H1 (cell line): Measurements from ENCODE around the gene IDH3A. TPM values are rescaled to one million over a fixed set of nuclear protein-coding genes. Genes with fewer than 3 reads are reported as not detected.

Experiments
- CTCF ChIA-PET: fragments of 300-600 bp; sonication (Branson Sonifier 250); formaldehyde crosslinking; loops from one replicate; lab custom pipeline; 2021; ENCODE audit not compliant: partially characterized antibody; lab: Charles Lee
- POLR2A ChIA-PET: fragments of 300-600 bp; sonication (Branson Sonifier 250); formaldehyde crosslinking; loops from one replicate; lab custom pipeline; 2021; ENCODE audit warnings: inconsistent platforms; ENCODE audit not compliant: partially characterized antibody; lab: Charles Lee
- DNase-seq, 2 experiments: peaks; one replicate each; pipeline versions ENCODE4 v3.0.0 to v3.0.0-alpha.2; 2010 to 2022; ENCODE audit warnings: low spot score in 2 of 2, low read depth in 1 of 2, mixed read lengths in 1 of 2
- FAIRE-seq: peaks from 2 replicates; lab custom pipeline; 2011; peaks lifted over from hg19 to GRCh38; lab: Jason Lieb, UNC
- H2AFZ ChIP-seq: 2 replicates; pipeline ENCODE4 v1.8.1; 2012; ENCODE audit warnings: low read length, inconsistent platforms
- H2AK5ac ChIP-seq: 2 replicates; pipeline ENCODE4 v1.6.1; 2013; ENCODE audit warnings: low read depth, low read length
- H2BK120ac ChIP-seq: replicated peaks from 2 replicates; pipeline ENCODE3; 2013; ENCODE audit warnings: low read depth, low read length, inconsistent platforms
- H2BK12ac ChIP-seq: 2 replicates; pipeline ENCODE4 v1.6.1; 2013; ENCODE audit warnings: low read depth, low read length
- H2BK15ac ChIP-seq: 2 replicates; pipeline ENCODE4 v1.6.1; 2013; ENCODE audit warnings: low read length
- H2BK20ac ChIP-seq: 2 replicates; pipeline ENCODE4 v1.6.1; 2013; ENCODE audit warnings: low read length
- H2BK5ac ChIP-seq: 2 replicates; pipeline ENCODE4 v1.6.1; 2013; ENCODE audit warnings: low read depth, low read length
- H3K14ac ChIP-seq: 2 replicates; pipeline ENCODE4 v1.6.1; 2013; ENCODE audit warnings: inconsistent platforms; ENCODE audit not compliant: insufficient read length
- H3K18ac ChIP-seq: 2 replicates; pipeline ENCODE4 v1.6.1; 2013; ENCODE audit warnings: low read length; ENCODE audit errors: extremely low read depth
- H3K23ac ChIP-seq: 2 replicates; pipeline ENCODE4 v1.6.1; 2013; ENCODE audit warnings: inconsistent platforms; ENCODE audit not compliant: insufficient read length
- H3K23me2 ChIP-seq: 2 replicates; pipeline ENCODE4 v1.6.1; 2013; ENCODE audit warnings: low read depth, low read length
- H3K27ac ChIP-seq: 2 replicates; pipeline ENCODE4 v1.6.1; 2011; ENCODE audit warnings: low read depth, low read length, inconsistent platforms
- H3K27me3 ChIP-seq, 4 experiments: replicated peaks in 1 of 4; 1 replicate in 1 of 4; 2 replicates in 3 of 4; pipeline versions ENCODE4 v1.6.1 to v1.8.1; 2011 to 2013; ENCODE audit warnings: low read length in 3 of 4, mild to moderate bottlenecking in 3 of 4, inconsistent platforms in 2 of 4, mixed read lengths in 2 of 4, moderate library complexity in 1 of 4; ENCODE audit not compliant: control insufficient read depth in 3 of 4, insufficient read depth in 3 of 4; ENCODE audit errors: extremely low read depth in 1 of 4
- H3K36me3 ChIP-seq, 4 experiments: 2 replicates each; pipeline versions ENCODE4 v1.6.1 to v1.8.1; 2011 to 2013; ENCODE audit warnings: mild to moderate bottlenecking in 4 of 4, low read length in 3 of 4, moderate library complexity in 2 of 4, control low read depth in 1 of 4, inconsistent platforms in 1 of 4; ENCODE audit not compliant: insufficient read depth in 4 of 4, control insufficient read depth in 2 of 4
- H3K4ac ChIP-seq: replicated peaks from 2 replicates; pipeline ENCODE3; 2013; ENCODE audit warnings: low read length, low read depth, mixed read lengths, inconsistent platforms; ENCODE audit not compliant: insufficient read length
- H3K4me1 ChIP-seq, 4 experiments: replicated peaks in 1 of 4; 1 replicate in 1 of 4; 2 replicates in 3 of 4; pipeline versions ENCODE4 v1.6.1 to v1.8.1; 2011 to 2013; ENCODE audit warnings: low read length in 3 of 4, inconsistent platforms in 2 of 4, mixed read lengths in 1 of 4; ENCODE audit not compliant: insufficient read depth in 4 of 4, control insufficient read depth in 3 of 4
- H3K4me2 ChIP-seq, 2 experiments: 2 replicates each; pipeline versions ENCODE4 v1.6.1 to v1.8.1; 2011 to 2013; ENCODE audit warnings: low read depth in 2 of 2, low read length in 2 of 2, control low read depth in 1 of 2, inconsistent platforms in 1 of 2, mild to moderate bottlenecking in 1 of 2; ENCODE audit not compliant: insufficient read depth in 1 of 2
- H3K4me3 ChIP-seq, 4 experiments: fragments of 200-600, 300-600 bp in 1 of 4; sonication (generic), shearing (Covaris generic), sonication (Bioruptor Twin) in 1 of 4; 2 replicates each; pipeline versions ENCODE4 v1.5.1 to v1.8.1; 2011 to 2016; ENCODE audit warnings: low read length in 4 of 4, low read depth in 3 of 4, control low read depth in 2 of 4, inconsistent platforms in 2 of 4, mild to moderate bottlenecking in 2 of 4, mixed read lengths in 1 of 4, moderate library complexity in 1 of 4; ENCODE audit not compliant: insufficient read depth in 2 of 4; ENCODE audit errors: extremely low read depth in 1 of 4
- H3K56ac ChIP-seq: replicated peaks from 2 replicates; pipeline ENCODE3; 2013; ENCODE audit warnings: low read depth, mild to moderate bottlenecking, mixed read lengths, low read length, inconsistent platforms; ENCODE audit not compliant: insufficient read length
- H3K79me1 ChIP-seq: 2 replicates; pipeline ENCODE4 v1.6.1; 2013; ENCODE audit warnings: low read depth, low read length, control low read depth
- H3K79me2 ChIP-seq, 2 experiments: 2 replicates each; pipeline versions ENCODE4 v1.6.1 to v1.8.1; 2012 to 2013; ENCODE audit warnings: low read length in 2 of 2, mild to moderate bottlenecking in 2 of 2, inconsistent platforms in 1 of 2; ENCODE audit not compliant: insufficient read depth in 2 of 2, control insufficient read depth in 1 of 2
- H3K9ac ChIP-seq, 4 experiments: replicated peaks in 1 of 4; 1 replicate in 1 of 4; 2 replicates in 3 of 4; pipeline versions ENCODE4 v1.6.1 to v1.8.1; 2011 to 2013; ENCODE audit warnings: low read depth in 3 of 4, low read length in 3 of 4, control low read depth in 2 of 4, mild to moderate bottlenecking in 2 of 4, moderate library complexity in 2 of 4, inconsistent platforms in 1 of 4; ENCODE audit errors: extremely low read depth in 1 of 4
- H3K9me3 ChIP-seq, 2 experiments: 2 replicates each; pipeline versions ENCODE4 v1.6.1 to v1.8.1; 2012 to 2013; ENCODE audit warnings: mild to moderate bottlenecking in 2 of 2, moderate library complexity in 2 of 2, control low read depth in 1 of 2, inconsistent platforms in 1 of 2, low read depth in 1 of 2, low read length in 1 of 2, mixed read lengths in 1 of 2; ENCODE audit not compliant: insufficient read depth in 2 of 2
- H4K20me1 ChIP-seq, 2 experiments: replicated peaks in 1 of 2; 2 replicates each; pipeline versions ENCODE3 to v1.8.1; 2011 to 2013; ENCODE audit warnings: inconsistent platforms in 2 of 2, low read length in 2 of 2, mild to moderate bottlenecking in 1 of 2; ENCODE audit not compliant: insufficient read depth in 2 of 2, control insufficient read depth in 1 of 2
- H4K5ac ChIP-seq: 2 replicates; pipeline ENCODE4 v1.6.1; 2013; ENCODE audit warnings: low read length, low read depth, mixed read lengths, inconsistent platforms; ENCODE audit not compliant: insufficient read length
- H4K8ac ChIP-seq: 2 replicates; pipeline ENCODE4 v1.8.0; 2013; ENCODE audit warnings: mild to moderate bottlenecking, moderate library complexity, low read length, inconsistent platforms; ENCODE audit not compliant: insufficient read depth; ENCODE audit errors: extremely low read depth
- H4K91ac ChIP-seq: replicated peaks from 2 replicates; pipeline ENCODE3; 2013; ENCODE audit warnings: low read length, mixed read lengths, inconsistent platforms; ENCODE audit not compliant: insufficient read length
- BCL11A ChIP-seq, 2 experiments: IDR thresholded peaks; one replicate each; pipeline ENCODE4 v1.6.1; 2011; ENCODE audit warnings: low read depth in 2 of 2, low read length in 2 of 2, mild to moderate bottlenecking in 2 of 2
- POLR2AphosphoS5 ChIP-seq: IDR thresholded peaks from 2 replicates; pipeline ENCODE4 v1.6.1; 2011; ENCODE audit warnings: low read depth, low read length
- whole genome bisulfite sequencing, 2 experiments: shearing (Covaris generic) in 1 of 2; methylation state at CpG; one replicate each; pipeline versions ENCODE4 v1.1.6 to v1.1.7; 2013 to 2015; ENCODE audit warnings: low lambda C conversion rate in 2 of 2, mixed read lengths in 2 of 2, inconsistent platforms in 1 of 2, low coverage in 1 of 2, missing lambda C conversion rate in 1 of 2; ENCODE audit not compliant: insufficient replicate concordance in 2 of 2, insufficient coverage in 1 of 2, insufficient read length in 1 of 2; ENCODE audit errors: extremely low coverage in 1 of 2, missing lambda C conversion rate in 1 of 2; 5-methylcytosine and 5-hydroxymethylcytosine counted together
- polyA plus RNA-seq, 7 experiments: library from polyadenylated mRNA; depleted of rRNA in 3 of 7; stranded (reverse) in 5 of 7; unstranded in 2 of 7; fragments of >200 nt in 5 of 7; fragments of 200-250 nt in 2 of 7; gene quantifications; 1 replicate in 5 of 7; 2 replicates in 1 of 7; 4 replicates in 1 of 7; pipeline versions ENCODE4 v1.2.1 to v1.2.3, GENCODE V29; 2011 to 2013; ENCODE audit warnings: missing spikeins in 2 of 7, mixed read lengths in 2 of 7
- total RNA-seq: library from RNA; stranded (reverse); fragmentation: NEBNext Ultra II Directional; extraction: Animal tissue kit (Norgen Biotek cat#: 25700); gene quantifications from 2 replicates; pipeline ENCODE4 v1.2.1, GENCODE V29; 2021

IDH3A gene
- total and polyA plus RNA-seq, 2 of the 8 experiments (the other 6 are each of a cell fraction or from before 2014, with no cell fraction given), result 23.4 to 36.8 TPM

- Histone ChIP-seq H3K9me3 (no peaks in the 10 kb centered on the region), H4K91ac (no peak overlapping the region), H2BK5ac (no peak overlapping the region), H3K9ac (no peak overlapping the region), H3K4ac (no peak overlapping the region), H3K79me2 (no peaks in the 10 kb centered on the region), H3K4me3 (no peak overlapping the region), H2AK5ac (no peak overlapping the region), H3K27ac (no peak overlapping the region), H3K23me2 (no peaks in the 10 kb centered on the region), H3K4me2 (no peak overlapping the region), H2BK20ac (no peak overlapping the region), H2BK15ac (no peak overlapping the region), H3K4me1 (no peaks in the 10 kb centered on the region; a peak in 1 of 7 replicates), H4K8ac (no peak overlapping the region), H4K20me1 (no peaks in the 10 kb centered on the region), H3K23ac (no peak overlapping the region), H3K36me3 (no peaks in the 10 kb centered on the region), H4K5ac (no peak overlapping the region), H2BK120ac (no peak overlapping the region), H3K18ac (no peak overlapping the region), H3K14ac (no peak overlapping the region), H3K56ac (no peak overlapping the region), H3K27me3 (no peaks in the 10 kb centered on the region), H2BK12ac (no peak overlapping the region), H2AFZ (no peak overlapping the region), H3K79me1 (no peaks in the 10 kb centered on the region; the same call in 1 of the 2 replicates)
- ChIA-PET CTCF (interaction anchor here (1.4 to 8.1 kb wide), 4 partner anchors 12 to 35 kb away, joined by 4 to 89 read pairs (median 10); partner anchors contain the start of gene ACSBG1), POLR2A (interaction anchor here (0.8 kb wide), 1 partner anchor 22 kb away, joined by 3 read pairs; no protein-coding TSS in a partner anchor)
- no peak for FAIRE-seq
- DNase-seq, result no peak
- WGBS, 2 experiments, result 90% methylated on average over 5 of the region's 5 CpGs; no CpG with 5 or more reads in 1 of the 2 experiments
- TF ChIP-seq BCL11A (IDR thresholded peaks at IDR 0.05; ENCODE audit: low read depth in 2 of 2, low read length in 2 of 2) (no peak), POLR2AphosphoS5 (no peak)
These were observed 57.9 kb downstream of the IDH3A start for GRCh38 chr15:78207110-78207458.
